Measurements from ENCODE around the gene SEPTIN8.

DNA sequence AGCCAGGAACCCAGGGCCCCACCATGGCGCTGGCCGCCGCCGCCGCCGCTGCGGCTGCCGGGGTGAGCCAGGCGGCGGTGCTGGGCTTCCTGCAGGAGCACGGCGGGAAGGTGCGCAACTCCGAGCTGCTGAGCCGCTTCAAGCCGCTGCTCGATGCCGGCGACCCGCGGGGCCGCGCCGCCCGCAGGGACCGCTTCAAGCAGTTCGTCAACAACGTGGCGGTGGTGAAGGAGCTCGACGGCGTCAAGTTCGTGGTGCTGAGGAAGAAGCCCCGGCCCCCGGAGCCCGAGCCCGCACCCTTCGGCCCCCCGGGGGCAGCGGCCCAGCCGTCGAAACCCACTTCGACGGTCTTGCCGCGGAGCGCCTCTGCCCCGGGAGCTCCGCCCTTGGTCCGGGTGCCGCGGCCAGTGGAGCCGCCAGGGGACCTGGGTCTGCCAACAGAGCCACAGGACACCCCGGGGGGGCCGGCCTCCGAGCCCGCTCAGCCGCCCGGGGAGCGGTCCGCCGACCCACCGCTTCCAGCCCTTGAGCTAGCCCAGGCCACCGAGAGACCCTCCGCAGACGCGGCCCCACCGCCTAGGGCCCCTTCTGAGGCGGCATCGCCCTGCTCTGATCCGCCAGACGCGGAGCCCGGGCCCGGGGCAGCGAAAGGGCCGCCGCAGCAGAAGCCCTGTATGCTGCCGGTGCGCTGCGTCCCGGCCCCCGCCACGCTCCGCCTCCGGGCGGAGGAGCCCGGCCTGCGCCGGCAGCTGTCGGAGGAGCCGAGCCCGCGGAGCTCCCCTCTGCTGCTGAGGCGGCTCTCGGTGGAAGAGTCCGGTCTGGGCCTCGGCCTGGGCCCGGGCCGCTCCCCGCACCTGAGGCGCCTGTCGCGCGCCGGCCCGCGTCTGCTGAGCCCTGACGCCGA lies 36.8 kb upstream of the SEPTIN8 start:
- TF ChIP-seq, protein P1, sequence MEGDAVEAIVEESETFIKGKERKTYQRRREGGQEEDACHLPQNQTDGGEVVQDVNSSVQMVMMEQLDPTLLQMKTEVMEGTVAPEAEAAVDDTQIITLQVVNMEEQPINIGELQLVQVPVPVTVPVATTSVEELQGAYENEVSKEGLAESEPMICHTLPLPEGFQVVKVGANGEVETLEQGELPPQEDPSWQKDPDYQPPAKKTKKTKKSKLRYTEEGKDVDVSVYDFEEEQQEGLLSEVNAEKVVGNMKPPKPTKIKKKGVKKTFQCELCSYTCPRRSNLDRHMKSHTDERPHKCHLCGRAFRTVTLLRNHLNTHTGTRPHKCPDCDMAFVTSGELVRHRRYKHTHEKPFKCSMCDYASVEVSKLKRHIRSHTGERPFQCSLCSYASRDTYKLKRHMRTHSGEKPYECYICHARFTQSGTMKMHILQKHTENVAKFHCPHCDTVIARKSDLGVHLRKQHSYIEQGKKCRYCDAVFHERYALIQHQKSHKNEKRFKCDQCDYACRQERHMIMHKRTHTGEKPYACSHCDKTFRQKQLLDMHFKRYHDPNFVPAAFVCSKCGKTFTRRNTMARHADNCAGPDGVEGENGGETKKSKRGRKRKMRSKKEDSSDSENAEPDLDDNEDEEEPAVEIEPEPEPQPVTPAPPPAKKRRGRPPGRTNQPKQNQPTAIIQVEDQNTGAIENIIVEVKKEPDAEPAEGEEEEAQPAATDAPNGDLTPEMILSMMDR (IDR thresholded peaks at IDR 0.05), result peak in 3 of 7 experiments; percentile 11 to 18 (median 17)
- peak in 1 of 3 donors; percentile 15 for TF ChIP-seq POLR2A (IDR thresholded peaks at IDR 0.05)
